ENCODE measurements around the gene ASF1B.

- TF ChIP-seq, protein P1, sequence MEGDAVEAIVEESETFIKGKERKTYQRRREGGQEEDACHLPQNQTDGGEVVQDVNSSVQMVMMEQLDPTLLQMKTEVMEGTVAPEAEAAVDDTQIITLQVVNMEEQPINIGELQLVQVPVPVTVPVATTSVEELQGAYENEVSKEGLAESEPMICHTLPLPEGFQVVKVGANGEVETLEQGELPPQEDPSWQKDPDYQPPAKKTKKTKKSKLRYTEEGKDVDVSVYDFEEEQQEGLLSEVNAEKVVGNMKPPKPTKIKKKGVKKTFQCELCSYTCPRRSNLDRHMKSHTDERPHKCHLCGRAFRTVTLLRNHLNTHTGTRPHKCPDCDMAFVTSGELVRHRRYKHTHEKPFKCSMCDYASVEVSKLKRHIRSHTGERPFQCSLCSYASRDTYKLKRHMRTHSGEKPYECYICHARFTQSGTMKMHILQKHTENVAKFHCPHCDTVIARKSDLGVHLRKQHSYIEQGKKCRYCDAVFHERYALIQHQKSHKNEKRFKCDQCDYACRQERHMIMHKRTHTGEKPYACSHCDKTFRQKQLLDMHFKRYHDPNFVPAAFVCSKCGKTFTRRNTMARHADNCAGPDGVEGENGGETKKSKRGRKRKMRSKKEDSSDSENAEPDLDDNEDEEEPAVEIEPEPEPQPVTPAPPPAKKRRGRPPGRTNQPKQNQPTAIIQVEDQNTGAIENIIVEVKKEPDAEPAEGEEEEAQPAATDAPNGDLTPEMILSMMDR (IDR thresholded peaks at IDR 0.05): no peak
- peak; percentile 83 to 93 for TF ChIP-seq POLR2A (IDR thresholded peaks at IDR 0.05)
These were observed 55.2 kb downstream of the ASF1B start for GRCh38 chr19:14080887-14081796.

Measured in adrenal gland (tissue), 5 donors.